Neural cell (in vitro differentiated cells): Measurements from ENCODE around the gene ASB18. TPM values are rescaled to one million over a fixed set of nuclear protein-coding genes. Genes with fewer than 3 reads are reported as not detected.

Experiments used
- H2AFZ ChIP-seq: fragments of 200-600, 300-800 bp; sonication (generic), shearing (Covaris generic); 2 replicates; pipeline ENCODE4 v1.6.0; 2014; ENCODE audit warnings: low read depth, mild to moderate bottlenecking, antibody characterized with exemption, low read length, moderate library complexity
- H3F3A ChIP-seq: fragments of 200-600 bp; shearing (Covaris generic); 2 replicates; pipeline ENCODE4 v1.6.1; 2016; ENCODE audit warnings: mild to moderate bottlenecking, moderate library complexity, mixed read lengths, antibody characterized with exemption, low read length; ENCODE audit not compliant: insufficient read depth, poor library complexity, severe bottlenecking
- H3K27ac ChIP-seq: fragments of 200-600, 300-800 bp; sonication (generic), shearing (Covaris generic); 2 replicates; pipeline ENCODE4 v1.5.1; 2014; ENCODE audit warnings: mild to moderate bottlenecking, low read length, moderate library complexity
- H3K27me3 ChIP-seq: fragments of 300-800, 200-600 bp; sonication (generic), shearing (Covaris generic); 2 replicates; pipeline ENCODE4 v1.6.0; 2014; ENCODE audit warnings: mild to moderate bottlenecking, low read depth, low read length, moderate library complexity; ENCODE audit not compliant: insufficient read depth
- H3K36me3 ChIP-seq: fragments of 300-800, 200-600 bp; sonication (generic), shearing (Covaris generic); 2 replicates; pipeline ENCODE4 v1.5.1; 2014; ENCODE audit warnings: mild to moderate bottlenecking, antibody characterized with exemption, low read length, moderate library complexity; ENCODE audit not compliant: insufficient read depth
- H3K4me2 ChIP-seq: fragments of 300-800, 200-600 bp; sonication (generic), shearing (Covaris generic); 2 replicates; pipeline ENCODE4 v1.6.0; 2014; ENCODE audit warnings: mild to moderate bottlenecking, low read length
- H3K4me3 ChIP-seq: fragments of 300-800, 200-600 bp; sonication (generic), shearing (Covaris generic); 2 replicates; pipeline ENCODE4 v1.5.1; 2014; ENCODE audit warnings: mild to moderate bottlenecking, low read length, moderate library complexity
- H3K79me2 ChIP-seq: fragments of 200-600 bp; shearing (Covaris generic); replicated peaks from 2 replicates; pipeline ENCODE4 v1.6.0; 2014; ENCODE audit warnings: mild to moderate bottlenecking, low read length, moderate library complexity; ENCODE audit not compliant: insufficient read depth
- H3K9ac ChIP-seq: fragments of 300-800, 200-600 bp; sonication (generic), shearing (Covaris generic); 2 replicates; pipeline ENCODE4 v1.6.1; 2016; ENCODE audit warnings: mild to moderate bottlenecking, low read length, mixed read lengths
- H3K9me2 ChIP-seq: fragments of 200-600 bp; shearing (Covaris generic); 2 replicates; pipeline ENCODE4 v1.6.1; 2016; ENCODE audit warnings: mild to moderate bottlenecking, low read length, mixed read lengths; ENCODE audit not compliant: insufficient read depth
- H3K9me3 ChIP-seq: fragments of 200-600, 300-800 bp; sonication (generic), shearing (Covaris generic); 2 replicates; pipeline ENCODE4 v1.6.1; 2016; ENCODE audit warnings: mild to moderate bottlenecking, mixed run types, low read length, moderate library complexity, mixed read lengths
- H4K20me1 ChIP-seq: fragments of 200-600 bp; shearing (Covaris generic); 2 replicates; pipeline ENCODE4 v1.6.1; 2016; ENCODE audit warnings: mild to moderate bottlenecking, mixed run types; ENCODE audit not compliant: insufficient read depth
- CTCF ChIP-seq: fragments of 450-650 bp; IDR thresholded peaks from 2 replicates; pipeline ENCODE4 v1.5.1; 2014; ENCODE audit warnings: antibody characterized with exemption, mild to moderate bottlenecking, moderate library complexity; ENCODE audit not compliant: poor library complexity, severe bottlenecking
- EP300 ChIP-seq: fragments of 450-650 bp; conservative IDR thresholded peaks from 2 replicates; pipeline ENCODE4 v1.6.1; 2014; ENCODE audit warnings: antibody characterized with exemption, mild to moderate bottlenecking, moderate library complexity; ENCODE audit not compliant: poor library complexity, severe bottlenecking
- EZH2 ChIP-seq: fragments of 200-600, 300-800 bp; shearing (Covaris generic), sonication (generic); IDR thresholded peaks from 2 replicates; pipeline ENCODE4 v1.6.1; 2014; ENCODE audit warnings: antibody characterized with exemption, low read length, borderline replicate concordance, mild to moderate bottlenecking; ENCODE audit not compliant: insufficient read depth, poor library complexity, severe bottlenecking
- MXI1 ChIP-seq: fragments of 450-650 bp; conservative IDR thresholded peaks from 2 replicates; pipeline ENCODE4 v1.6.1; 2014; ENCODE audit warnings: antibody characterized with exemption, mild to moderate bottlenecking; ENCODE audit not compliant: poor library complexity, severe bottlenecking
- POLR2AphosphoS5 ChIP-seq: IDR thresholded peaks from 2 replicates; pipeline ENCODE4 v1.6.1; 2012
- RAD21 ChIP-seq: fragments of 450-650 bp; conservative IDR thresholded peaks from 2 replicates; pipeline ENCODE4 v1.6.1; 2014; ENCODE audit warnings: antibody characterized with exemption, mild to moderate bottlenecking, moderate library complexity
- REST ChIP-seq: IDR thresholded peaks from 2 replicates; pipeline ENCODE4 v1.6.1; 2012; ENCODE audit warnings: borderline replicate concordance
- SMC3 ChIP-seq: fragments of 450-650 bp; conservative IDR thresholded peaks from 2 replicates; pipeline ENCODE4 v1.6.1; 2014; ENCODE audit warnings: antibody characterized with exemption, mild to moderate bottlenecking, moderate library complexity; ENCODE audit not compliant: poor library complexity
- TAF1 ChIP-seq: IDR thresholded peaks from 2 replicates; pipeline ENCODE4 v1.6.1; 2012; ENCODE audit warnings: low read depth
- polyA plus RNA-seq: library from polyadenylated mRNA; depleted of rRNA; stranded (reverse); fragments of >200 nt; gene quantifications from 2 replicates; pipeline ENCODE4 v1.2.3, GENCODE V29; 2014

ASB18 gene
- polyA plus RNA-seq, 1 donor from 2014 or later = not detected

- Histone ChIP-seq H3K9ac (no peak overlapping the region), H3K4me3 (no peak overlapping the region), H3K36me3 (no peaks in the 10 kb centered on the region), H3K9me2 (no peaks in the 10 kb centered on the region), H3K27me3 (peaks cover 5% of the 10 kb centered on the region), H3K4me2 (no peak overlapping the region), H3K9me3 (no peaks in the 10 kb centered on the region), H3K79me2 (no peaks in the 10 kb centered on the region), H3K27ac (no peak overlapping the region), H2AFZ (no peak overlapping the region), H4K20me1 (no peaks in the 10 kb centered on the region), H3F3A (no peaks in the 10 kb centered on the region)
- no peak for TF ChIP-seq MXI1
- TF ChIP-seq RAD21 = no peak
- no peak for TF ChIP-seq EZH2
- TF ChIP-seq POLR2AphosphoS5 = no peak
- TF ChIP-seq EP300 = no peak
- no peak for TF ChIP-seq TAF1
- no peak for TF ChIP-seq SMC3
- TF ChIP-seq REST = no peak
Measured at GRCh38 chr2:236242057-236242495, 22.1 kb downstream of the ASB18 start.

GRCh38 chr2:236241181-236242056, 22.8 kb downstream of the ASB18 start:
- no peak overlapping the region for H3K4me2 ChIP-seq
- no peak overlapping the region for H2AFZ ChIP-seq
- peaks cover 11% of the 10 kb centered on the region for H3K27me3 ChIP-seq
- H3K27ac ChIP-seq = no peak overlapping the region
- no peak overlapping the region for H3K9ac ChIP-seq
- H3K9me3 ChIP-seq = no peaks in the 10 kb centered on the region
- no peaks in the 10 kb centered on the region for H4K20me1 ChIP-seq
- no peak overlapping the region for H3K4me3 ChIP-seq
- TF ChIP-seq SMC3 (no peak), TAF1 (no peak), EP300 (no peak), POLR2AphosphoS5 (no peak), REST (no peak), MXI1 (no peak), RAD21 (no peak), EZH2 (no peak), CTCF (no peak)
- no peaks in the 10 kb centered on the region for H3K79me2 ChIP-seq
- no peaks in the 10 kb centered on the region for H3K36me3 ChIP-seq
- H3K9me2 ChIP-seq = no peaks in the 10 kb centered on the region
- no peaks in the 10 kb centered on the region for H3F3A ChIP-seq
